ENCODE data around the gene SOX18.

Gene SOX18

DNA sequence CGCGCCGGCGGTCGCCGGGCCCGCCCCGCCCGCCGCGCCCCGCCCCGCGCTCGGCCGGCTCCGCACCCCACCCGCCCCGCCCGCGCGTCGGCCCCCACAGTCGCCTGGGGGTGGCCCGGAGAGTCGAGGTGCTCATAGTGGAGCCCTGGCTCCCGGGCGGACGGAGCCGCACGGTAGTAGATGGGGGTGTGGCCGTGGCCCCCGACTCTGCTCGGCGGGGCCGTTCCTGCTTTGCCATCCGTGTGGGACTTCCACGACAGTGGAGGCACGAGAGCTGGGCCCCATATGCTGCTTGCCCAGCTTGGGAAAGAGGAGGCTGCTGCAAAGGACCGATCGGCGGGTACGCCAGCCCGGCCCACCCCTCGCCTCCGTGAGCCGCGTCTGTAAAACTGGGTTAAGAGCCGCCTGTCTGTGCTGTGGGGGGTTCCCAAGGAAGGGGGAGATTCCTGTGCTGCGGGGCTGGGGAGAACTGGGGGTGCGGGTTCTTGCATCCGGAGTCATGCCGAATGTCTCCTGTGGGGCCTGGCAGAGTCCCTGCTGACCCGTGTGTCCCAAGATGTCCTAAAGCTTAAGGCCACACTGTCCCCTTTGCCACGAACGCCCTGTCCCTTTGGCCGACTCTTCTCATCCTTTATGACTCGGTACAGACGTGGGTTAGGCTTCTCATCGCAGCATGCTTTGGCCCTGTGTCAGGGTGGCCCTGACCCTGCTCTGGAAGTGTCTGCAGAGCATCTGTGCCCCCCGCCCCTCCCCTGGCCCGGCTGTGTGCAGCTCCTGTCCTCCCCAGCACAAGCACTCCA lies 30.8 kb upstream of the SOX18 start, which contains the start of gene OPRL1:
Gene OPRL1 (plus strand): TSS at position 70 of the 800 bp plus-strand sequence. CDS start 12,639 bp downstream, outside the sequence.
- peak in 3 of 5 experiments; percentile 30 to 69 (median 40) for DNase-seq

GRCh38 chr20:64079273-64080012 lies 30.0 kb upstream of the SOX18 start, which contains the start of gene RGS19:
Gene RGS19, minus strand, starts transcription at chr20:64079518. Its CDS starts 2,632 bp downstream, at chr20:64076886.
- DNase-seq, result peak; percentile 43 to 81 (median 60)

GRCh38 chr20:64078934-64079272 lies 29.5 kb upstream of the SOX18 start:
- no peak for DNase-seq

GRCh38 chr20:64077876-64078551 lies 28.6 kb upstream of the SOX18 start:
- DNase-seq, result peak in 4 of 5 experiments; percentile 38 to 89 (median 62)

- no peak for DNase-seq
Measured at GRCh38 chr20:64077541-64077875, 28.1 kb upstream of the SOX18 start.

- DNase-seq, result peak in 1 of 5 experiments; percentile 48
Measured at GRCh38 chr20:64077094-64077493, 27.7 kb upstream of the SOX18 start.

DNA sequence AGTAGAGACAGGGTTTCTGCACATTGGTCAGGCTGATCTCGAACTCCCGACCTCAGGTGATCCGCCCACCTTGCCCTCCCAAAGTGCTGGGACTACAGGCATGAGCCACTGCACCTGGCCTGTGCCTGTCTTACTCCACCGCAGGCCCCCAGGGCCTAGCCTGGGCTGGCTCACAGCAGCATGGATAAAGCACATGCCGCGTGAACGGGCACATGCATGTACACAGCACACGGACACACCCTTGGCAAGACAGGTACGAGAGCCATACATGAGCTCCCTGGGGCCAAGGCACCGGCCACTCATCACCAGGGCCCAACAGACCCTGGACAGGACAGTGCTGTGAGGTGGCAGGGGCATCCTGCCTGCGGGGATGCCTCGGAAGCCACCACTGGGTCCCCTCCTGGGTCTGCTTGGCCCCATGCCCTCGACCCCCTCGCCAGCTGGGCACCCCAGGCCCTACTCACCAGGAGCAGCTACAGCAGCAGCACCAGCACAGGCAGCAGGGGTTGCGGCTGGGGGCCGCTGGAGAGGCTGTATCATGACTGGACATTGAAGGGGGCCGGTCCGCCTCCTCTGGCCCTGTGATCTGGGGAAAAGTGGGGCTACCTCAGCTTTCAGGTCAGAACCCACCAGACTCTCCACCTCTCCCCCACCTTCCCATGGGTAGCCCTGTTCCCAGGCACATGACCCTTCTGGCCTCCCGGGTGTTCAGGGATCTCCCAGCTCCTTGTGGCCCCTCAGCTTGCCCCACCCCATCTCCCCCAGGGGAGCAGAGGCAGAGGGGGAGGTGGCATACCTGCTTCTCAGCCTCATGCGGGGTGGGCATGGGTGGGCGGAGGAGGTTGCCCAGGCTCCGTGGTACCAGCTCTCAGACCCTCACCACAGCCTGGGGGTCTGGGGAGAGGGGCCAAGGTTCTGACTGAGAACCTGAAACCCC lies 26.9 kb upstream of the SOX18 start:
- no peak for DNase-seq

DNA sequence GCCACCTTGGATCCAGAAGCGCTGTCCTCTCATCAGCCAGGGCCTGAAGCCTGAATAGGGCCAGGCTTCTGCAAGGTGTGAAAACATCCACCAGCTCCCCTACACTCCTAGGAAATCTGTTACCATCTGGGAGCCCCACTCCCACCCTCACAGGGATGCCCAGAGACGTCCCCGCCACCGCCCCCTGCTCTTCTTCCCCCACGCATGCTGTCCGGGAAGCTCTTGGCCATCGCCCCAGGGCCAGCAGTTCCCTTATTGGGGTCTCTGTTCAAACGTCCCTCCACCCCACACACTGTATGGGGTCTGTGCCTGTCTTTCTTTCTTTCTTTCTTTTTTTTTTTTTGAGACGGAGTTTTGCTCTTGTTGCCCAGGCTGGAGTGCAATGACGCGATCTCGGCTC lies 26.1 kb upstream of the SOX18 start:
- DNase-seq, result no peak

DNA sequence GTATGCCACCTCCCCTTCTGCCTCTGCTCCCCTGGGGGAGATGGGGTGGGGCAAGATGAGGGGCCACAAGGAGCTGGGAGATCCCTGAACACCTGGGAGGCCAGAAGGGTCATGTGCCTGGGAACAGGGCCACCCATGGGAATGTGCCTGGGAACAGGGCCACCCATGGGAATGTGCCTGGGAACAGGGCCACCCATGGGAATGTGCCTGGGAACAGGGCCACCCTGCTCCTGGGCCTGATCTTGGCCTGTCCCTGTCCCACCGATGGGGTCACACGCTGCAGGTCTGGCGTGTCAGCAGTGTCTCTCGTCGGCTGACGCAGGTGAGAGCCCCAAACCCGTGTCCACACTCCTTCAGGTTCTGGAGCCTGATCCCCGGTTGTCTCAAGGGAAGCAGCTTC lies 25.5 kb upstream of the SOX18 start:
- no peak for DNase-seq

DNA sequence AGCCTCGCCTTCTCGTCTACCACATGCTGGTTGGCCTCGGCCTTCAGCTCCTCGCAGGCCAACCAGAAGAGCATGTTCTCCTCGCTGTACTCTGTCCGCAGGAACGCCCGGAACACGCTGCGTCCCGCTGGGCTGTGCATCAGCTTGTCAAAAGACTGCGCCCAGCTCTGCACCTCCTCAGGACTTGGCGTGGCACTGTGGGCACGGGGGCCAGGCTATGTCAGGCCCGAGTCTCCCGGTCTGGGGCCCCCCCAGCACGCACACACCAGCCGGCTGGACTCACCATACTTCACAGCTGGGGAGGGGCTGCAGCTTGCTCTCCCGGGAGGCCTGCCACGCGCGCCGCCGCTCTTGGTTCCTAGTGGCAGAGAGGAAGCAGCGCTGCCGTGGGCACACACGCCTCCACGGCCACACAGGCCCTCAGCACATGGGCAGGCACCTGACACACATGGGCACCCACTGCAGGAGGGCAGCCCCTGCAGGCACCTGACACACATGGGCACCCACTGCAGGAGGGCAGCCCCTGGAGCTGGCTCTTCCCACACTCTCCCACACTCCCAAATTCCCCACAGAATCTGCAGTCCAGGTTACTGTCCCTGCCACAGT lies 24.8 kb upstream of the SOX18 start:
- DNase-seq, result no peak

DNA sequence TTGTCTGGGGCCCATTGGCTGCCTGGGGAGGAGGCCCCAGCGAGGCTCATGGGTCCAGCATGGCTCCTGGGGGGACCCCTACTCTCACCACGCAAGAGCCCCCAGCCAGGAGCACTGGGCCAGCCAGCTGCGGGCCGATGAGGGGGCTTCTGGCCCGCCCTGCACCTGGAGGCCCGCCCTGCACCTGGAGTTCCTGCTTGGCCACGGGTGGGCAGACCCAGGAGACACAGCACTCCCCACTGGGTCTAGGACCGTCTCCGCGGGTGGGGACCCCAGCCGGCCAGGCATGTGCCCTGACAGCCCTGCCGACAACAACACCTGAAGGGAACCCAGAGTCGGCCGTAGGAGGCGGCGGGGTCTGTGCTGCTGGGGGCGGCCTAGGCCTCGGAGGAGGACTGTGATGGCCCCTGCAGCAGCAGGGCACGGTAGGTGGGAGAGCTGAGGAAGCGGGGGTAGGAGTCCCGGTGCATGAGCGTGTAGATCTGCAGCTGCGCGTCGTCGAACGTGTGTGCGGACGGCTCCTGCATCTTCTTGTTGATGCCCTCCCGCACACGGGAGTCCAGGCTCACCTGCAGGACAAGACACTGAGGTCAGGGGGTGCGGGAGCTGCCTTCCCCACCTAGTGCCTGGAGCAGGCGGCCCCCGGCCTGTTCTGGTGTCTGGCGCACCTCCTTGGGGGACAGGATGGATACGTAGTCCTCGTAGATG lies 24.2 kb upstream of the SOX18 start:
- no peak for DNase-seq

- DNase-seq, result no peak
Measured at GRCh38 chr20:64072498-64073063, 23.1 kb upstream of the SOX18 start.

DNA sequence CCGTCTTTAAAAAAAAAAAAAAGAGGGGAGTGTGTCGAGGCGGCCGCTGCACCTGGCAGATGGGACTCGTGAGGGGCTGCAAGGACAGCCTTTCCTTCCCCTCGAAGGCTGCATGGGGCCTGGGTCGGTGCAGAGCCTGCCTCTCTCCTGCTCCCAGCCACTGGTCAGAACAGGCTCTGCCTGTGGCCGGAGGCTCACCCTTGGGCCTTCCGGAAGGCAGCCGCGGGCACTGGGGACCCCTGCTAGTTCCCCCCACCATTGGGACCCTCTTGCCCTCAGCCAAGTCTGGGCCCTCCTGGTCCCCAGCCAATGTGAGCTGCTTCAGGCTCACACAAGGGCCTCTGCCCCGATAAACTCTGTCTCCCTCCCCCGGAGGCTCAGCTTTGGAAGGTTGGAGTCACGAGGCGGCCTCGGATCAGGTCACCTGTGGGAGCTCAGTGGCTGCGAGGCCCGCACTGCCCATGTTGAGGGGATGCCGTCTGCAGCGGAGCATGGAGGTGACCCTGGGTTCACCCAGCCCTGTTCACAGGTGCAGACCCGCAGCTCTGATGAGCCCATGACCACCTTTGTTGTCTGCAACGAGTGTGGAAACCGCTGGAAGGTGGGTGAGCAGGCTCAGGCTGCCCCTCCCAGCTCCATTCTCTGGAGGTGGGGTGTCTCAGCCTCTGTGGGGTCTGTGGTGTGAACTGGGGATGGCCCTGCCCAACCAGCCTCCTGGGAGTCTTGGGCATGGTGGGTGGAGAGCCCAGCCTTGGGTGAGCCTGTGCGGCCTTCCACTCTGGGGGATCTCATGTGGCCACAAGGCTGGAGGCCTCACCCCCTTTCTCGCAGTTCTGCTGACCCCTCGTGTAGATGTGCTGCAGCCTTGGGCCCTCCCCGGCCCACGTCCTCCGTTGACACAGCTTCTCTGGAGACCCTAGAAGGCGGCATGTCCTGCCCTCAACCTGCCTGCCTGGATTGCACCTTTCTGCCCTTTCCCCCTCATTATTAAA lies 22.2 kb upstream of the SOX18 start:
- DNase-seq, result no peak

GRCh38 chr20:64070244-64070993 lies 21.0 kb upstream of the SOX18 start:
- no peak for DNase-seq

DNA sequence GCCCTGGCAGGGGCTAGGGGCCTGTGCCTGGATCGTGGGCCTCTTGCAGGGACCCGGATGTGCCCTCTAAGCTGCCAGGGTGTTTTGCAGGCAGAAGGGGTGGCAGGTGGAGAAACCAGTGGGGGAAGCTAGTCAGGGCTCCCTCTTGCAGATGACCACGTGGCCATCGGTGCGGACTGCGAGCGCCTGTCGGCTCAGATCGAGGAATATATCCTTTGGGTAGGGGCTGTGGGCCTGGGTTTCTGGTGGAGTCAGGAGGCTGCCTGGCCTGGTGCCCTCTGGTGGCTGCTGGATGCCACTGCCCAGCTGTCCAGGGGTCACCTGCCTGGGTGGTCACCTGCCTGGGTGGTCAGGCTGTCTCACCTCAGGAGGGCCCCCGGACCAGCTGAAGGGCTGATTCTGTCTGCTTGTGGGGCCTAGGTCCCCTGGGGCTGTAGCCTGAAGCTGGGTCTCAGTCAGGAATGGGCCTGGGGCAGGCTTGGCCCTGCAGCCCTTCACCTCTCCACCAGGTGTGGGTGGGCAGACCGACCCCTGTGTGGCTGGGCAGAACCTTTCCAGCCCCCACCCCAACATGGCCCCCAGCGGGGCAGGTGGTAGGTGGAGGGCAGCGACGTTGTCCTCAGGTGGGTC lies 20.3 kb upstream of the SOX18 start:
- no peak for DNase-seq

- no peak for DNase-seq
Measured at GRCh38 chr20:64069209-64069613, 19.8 kb upstream of the SOX18 start.

- no peak for DNase-seq
Measured at GRCh38 chr20:64068386-64069208, 19.2 kb upstream of the SOX18 start.

Data from T-helper 2 cell (primary cell).